Mesothelial cell of epicardium (in vitro differentiated cells): ENCODE results near the gene PDE7B. TPM values are rescaled to one million over a fixed set of nuclear protein-coding genes. Genes with fewer than 3 reads are reported as not detected.

Source experiments
- DNase-seq, 2 experiments: peaks; one replicate each; pipeline ENCODE4 v3.0.0; 2021; ENCODE audit warnings: low spot score in 2 of 2; ENCODE audit not compliant: unreplicated experiment in 2 of 2
- H3K27ac Mint-ChIP-seq: 2 replicates; pipeline ENCODE4 v1.8.0; 2021; ENCODE audit warnings: mixed read lengths
- H3K27me3 Mint-ChIP-seq: 2 replicates; pipeline ENCODE4 v1.8.0; 2021; ENCODE audit warnings: low read depth, mixed read lengths
- H3K36me3 Mint-ChIP-seq: 2 replicates; pipeline ENCODE4 v1.8.0; 2021; ENCODE audit warnings: mixed read lengths
- H3K4me1 Mint-ChIP-seq: 2 replicates; pipeline ENCODE4 v1.8.0; 2021; ENCODE audit warnings: mixed read lengths
- H3K4me3 Mint-ChIP-seq: 2 replicates; pipeline ENCODE4 v1.8.0; 2021; ENCODE audit warnings: mild to moderate bottlenecking, moderate library complexity, mixed read lengths
- H3K9me3 Mint-ChIP-seq: 2 replicates; pipeline ENCODE4 v1.8.0; 2021; ENCODE audit warnings: mixed read lengths
- CTCF ChIP-seq: fragments of 200-600 bp; sonication (generic); IDR thresholded peaks from one replicate; pipeline ENCODE4 v1.5.0; 2021; ENCODE audit warnings: antibody characterized with exemption; ENCODE audit not compliant: unreplicated experiment
- total RNA-seq: library from RNA; stranded (reverse); gene quantifications from 3 replicates; pipeline ENCODE4 v1.2.1, GENCODE V29; 2021

Gene PDE7B
- total RNA-seq, 1 donor from 2014 or later: 18.2 TPM

- no peaks in the 10 kb centered on the region for H3K27me3 Mint-ChIP-seq
These were observed 187.0 kb downstream of the PDE7B start for GRCh38 chr6:136038531-136038930.

GRCh38 chr6:136039185-136039584 is 187.7 kb downstream of the PDE7B start:
- Mint-ChIP-seq H3K9me3 (no peaks in the 10 kb centered on the region), H3K4me1 (peaks cover 69% of the 10 kb centered on the region), H3K27me3 (no peaks in the 10 kb centered on the region), H3K36me3 (no peaks in the 10 kb centered on the region), H3K27ac (peak overlapping the region; percentile 77), H3K4me3 (peak overlapping the region; percentile 67)
- no peak for TF ChIP-seq CTCF
- DNase-seq: no peak

More at GRCh38 chr6:136038531-136038930, 187.0 kb downstream of the PDE7B start:
- Mint-ChIP-seq H3K27ac (peak overlapping the region; percentile 71), H3K4me1 (peaks cover 66% of the 10 kb centered on the region), H3K9me3 (no peaks in the 10 kb centered on the region), H3K36me3 (no peaks in the 10 kb centered on the region), H3K4me3 (peak overlapping the region; percentile 67)
- DNase-seq: no peak
- no peak for TF ChIP-seq CTCF

GRCh38 chr6:136050475-136050874 is 199.0 kb downstream of the PDE7B start:
- no peak for TF ChIP-seq CTCF
- peak overlapping the region; percentile 96 for H3K27ac Mint-ChIP-seq
- peaks cover 34% of the 10 kb centered on the region for H3K4me1 Mint-ChIP-seq
- H3K9me3 Mint-ChIP-seq: no peaks in the 10 kb centered on the region
- no peak for DNase-seq
- H3K4me3 Mint-ChIP-seq: peak overlapping the region; percentile 34
- H3K36me3 Mint-ChIP-seq: peaks cover 3% of the 10 kb centered on the region
- no peaks in the 10 kb centered on the region for H3K27me3 Mint-ChIP-seq

- peak overlapping the region; percentile 96 for H3K27ac Mint-ChIP-seq
- H3K4me3 Mint-ChIP-seq: peak overlapping the region; percentile 34
- no peaks in the 10 kb centered on the region for H3K27me3 Mint-ChIP-seq
- H3K9me3 Mint-ChIP-seq: no peaks in the 10 kb centered on the region
- no peak for TF ChIP-seq CTCF
- peaks cover 37% of the 10 kb centered on the region for H3K4me1 Mint-ChIP-seq
- DNase-seq: no peak
- H3K36me3 Mint-ChIP-seq: peaks cover 4% of the 10 kb centered on the region
These were observed 199.8 kb downstream of the PDE7B start for GRCh38 chr6:136051140-136051775.

- no peak for DNase-seq
- no peaks in the 10 kb centered on the region for H3K27me3 Mint-ChIP-seq
- H3K9me3 Mint-ChIP-seq: no peaks in the 10 kb centered on the region
- H3K36me3 Mint-ChIP-seq: peaks cover 4% of the 10 kb centered on the region
- peaks cover 36% of the 10 kb centered on the region for H3K4me1 Mint-ChIP-seq
- peak overlapping the region; percentile 96 for H3K27ac Mint-ChIP-seq
- no peak overlapping the region for H3K4me3 Mint-ChIP-seq
- no peak for TF ChIP-seq CTCF
These were observed 200.5 kb downstream of the PDE7B start for GRCh38 chr6:136052031-136052430.
